GM21529 (cell line): ENCODE data around the gene KCNH8.
"Not testable (repeated sequence)": the region's sequence is repeated elsewhere in the genome, so short reads cannot be mapped to it uniquely, and the experiment has no call there.

Experiments
- ATAC-seq: cut with Tn5 transposase; IDR thresholded peaks from one replicate; pipeline ENCODE4 v1.9.1; 2021; ENCODE audit not compliant: unreplicated experiment

Gene KCNH8

GRCh38 chr3:19147905-19148767 lies at the start of gene KCNH8:
KCNH8 (plus strand) TSS chr3:19148510; CDS start chr3:19148720, 210 bp downstream.
- no peak for ATAC-seq

GRCh38 chr3:19102654-19103290 lies 45.5 kb upstream of the KCNH8 start:
- ATAC-seq = not testable (repeated sequence)

- no peak for ATAC-seq
Measured at GRCh38 chr3:19103510-19103909, 44.8 kb upstream of the KCNH8 start.

DNA sequence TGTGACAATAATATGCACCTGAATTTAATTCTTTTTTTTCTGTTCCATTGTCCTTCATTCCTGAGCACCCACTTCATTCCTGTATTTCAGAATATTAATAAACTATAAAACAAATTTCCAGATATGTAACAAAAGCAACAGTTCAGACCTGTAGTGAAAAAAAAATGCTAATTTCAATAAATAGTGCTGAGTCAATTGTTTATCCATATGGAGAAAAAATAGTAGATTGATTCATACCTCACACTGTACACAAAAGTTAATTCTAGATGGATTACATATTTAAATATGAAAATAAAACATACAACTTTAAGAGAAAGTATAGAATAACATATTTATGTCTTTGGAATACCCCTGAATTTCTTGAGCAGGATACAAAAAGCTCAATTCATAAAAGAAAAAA lies 43.9 kb upstream of the KCNH8 start:
- ATAC-seq = no peak

DNA sequence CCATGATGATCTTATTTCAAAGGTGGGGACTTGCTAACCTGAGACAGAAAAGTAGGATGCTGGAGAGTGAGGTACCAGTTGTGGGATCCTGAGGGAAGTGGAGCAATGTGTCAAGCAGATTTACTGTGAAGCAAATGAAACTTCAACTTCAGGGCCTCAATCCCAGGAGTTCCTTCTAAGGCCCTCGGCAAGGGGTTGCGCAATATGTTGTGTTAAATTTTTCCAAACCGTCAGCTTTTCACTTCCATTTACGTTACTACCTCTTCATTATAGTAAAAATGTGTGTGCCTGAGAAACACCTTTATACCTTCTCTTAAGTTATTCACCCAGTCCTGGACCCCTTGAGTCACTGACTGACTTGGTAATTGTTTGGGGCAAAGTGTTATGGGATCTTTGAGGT lies 42.5 kb upstream of the KCNH8 start:
- ATAC-seq = no peak

DNA sequence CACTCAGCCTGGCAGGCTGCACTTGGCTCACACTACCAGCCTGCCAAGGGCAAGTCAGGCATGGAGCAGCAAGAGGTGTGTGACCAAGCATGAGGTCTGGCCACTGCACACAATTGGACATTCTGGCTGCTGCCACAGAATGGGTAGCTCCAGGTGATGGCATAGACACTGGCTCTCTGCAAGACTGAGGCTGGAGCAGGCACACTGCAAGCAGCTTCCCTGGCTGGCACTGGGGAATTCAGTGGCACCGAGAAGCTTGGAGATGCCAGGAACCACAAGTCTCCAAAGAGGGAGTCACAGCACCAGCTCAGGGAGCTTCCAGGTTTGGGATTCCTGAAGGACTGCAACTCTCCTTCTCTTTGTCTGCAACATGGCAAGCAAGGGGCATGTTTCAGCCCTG lies 42.0 kb upstream of the KCNH8 start:
- no peak for ATAC-seq

- no peak for ATAC-seq
Measured at GRCh38 chr3:19107719-19108118, 40.6 kb upstream of the KCNH8 start.

GRCh38 chr3:19110335-19110895 lies 37.9 kb upstream of the KCNH8 start:
- ATAC-seq = no peak

DNA sequence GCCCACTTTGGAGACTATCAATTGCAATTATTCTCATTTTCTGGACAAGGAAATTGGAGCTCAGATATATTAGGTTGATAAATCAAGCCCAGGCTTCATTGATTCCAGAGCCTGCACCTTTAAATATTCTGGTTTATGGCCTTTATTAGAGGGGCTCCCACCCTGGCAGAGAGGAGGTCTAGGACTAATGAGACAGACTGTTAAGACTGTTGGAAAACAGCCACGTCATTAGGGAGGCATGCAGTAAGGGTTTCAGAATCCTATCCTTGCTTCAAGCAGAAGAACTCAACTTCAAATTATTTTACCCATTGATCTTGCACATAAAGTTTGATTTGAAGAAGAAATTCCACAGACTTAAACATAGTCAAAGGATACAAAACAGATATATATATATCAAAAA lies 33.8 kb upstream of the KCNH8 start:
- ATAC-seq = no peak

DNA sequence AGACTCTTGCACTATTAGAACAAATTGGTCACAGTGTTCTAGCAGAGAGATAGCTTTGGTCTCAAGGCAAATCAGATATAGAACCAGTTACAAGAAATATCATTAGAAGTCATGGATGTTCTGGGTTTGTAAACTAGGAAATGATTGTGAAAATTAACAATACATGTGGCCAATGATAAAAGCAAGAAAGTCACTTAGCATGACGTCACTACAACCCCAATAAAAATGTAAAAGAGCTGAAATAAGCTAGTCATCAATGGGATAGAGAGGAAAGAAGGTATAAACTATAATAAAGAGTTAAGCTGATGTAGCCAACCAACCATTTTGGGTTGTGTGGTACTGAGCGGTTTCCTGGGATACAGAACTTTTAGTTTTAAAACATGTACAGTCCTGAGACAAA lies 32.1 kb upstream of the KCNH8 start:
- no peak for ATAC-seq

- no peak for ATAC-seq
Measured at GRCh38 chr3:19124752-19125151, 23.6 kb upstream of the KCNH8 start.

- no peak for ATAC-seq
Measured at GRCh38 chr3:19139863-19140262, 8.4 kb upstream of the KCNH8 start.

DNA sequence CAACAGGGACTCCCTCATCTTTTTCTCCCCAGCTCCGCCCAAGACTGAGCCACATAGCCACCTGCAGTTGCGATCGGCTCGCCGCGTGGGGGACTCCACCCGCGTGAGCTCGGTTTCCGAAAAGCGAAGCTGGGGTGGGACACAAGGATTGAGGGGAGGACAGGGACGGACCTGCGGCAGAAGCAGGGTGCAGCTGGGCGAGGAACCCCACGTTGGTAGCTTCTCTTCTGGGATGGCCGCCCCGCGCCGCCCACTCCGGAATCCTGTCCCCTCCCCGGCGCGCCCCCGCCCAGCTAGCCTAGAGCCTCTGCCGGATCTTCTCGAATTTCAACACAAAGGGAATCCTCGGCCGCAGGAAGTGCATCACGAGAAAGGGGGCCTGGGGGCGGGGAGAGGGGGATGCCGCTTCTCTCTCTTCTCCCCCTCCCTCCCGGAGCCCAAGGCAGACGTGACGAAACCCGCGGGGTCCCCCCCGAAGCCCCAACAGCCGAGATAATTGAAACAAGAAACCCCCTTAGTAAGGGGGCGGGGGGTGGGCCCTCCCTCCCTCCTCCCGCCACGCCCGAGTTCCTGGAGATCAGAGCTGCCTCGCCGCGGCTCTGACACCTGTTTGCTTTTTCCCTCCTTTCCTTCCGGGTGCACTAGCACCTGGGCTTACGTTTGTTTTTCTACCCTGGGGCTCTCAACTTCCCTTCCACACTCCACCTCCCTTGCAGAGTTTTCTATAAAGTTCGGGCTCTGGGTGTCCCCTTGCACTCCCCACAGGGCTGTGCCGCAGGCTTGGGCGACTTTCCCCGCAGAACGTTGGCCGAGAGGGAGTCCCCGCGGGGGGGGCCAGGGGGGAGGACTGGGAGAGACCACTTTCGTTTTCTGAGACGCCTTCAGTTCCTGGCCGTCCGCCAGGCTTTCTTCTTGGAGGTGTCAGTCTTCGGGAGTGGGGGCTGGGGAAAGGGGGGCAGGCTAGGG lies 1.3 kb upstream of the KCNH8 start:
- peak; percentile 69 for ATAC-seq

- no peak for ATAC-seq
Measured at GRCh38 chr3:19148768-19149091, 420 bp downstream of the KCNH8 start.

DNA sequence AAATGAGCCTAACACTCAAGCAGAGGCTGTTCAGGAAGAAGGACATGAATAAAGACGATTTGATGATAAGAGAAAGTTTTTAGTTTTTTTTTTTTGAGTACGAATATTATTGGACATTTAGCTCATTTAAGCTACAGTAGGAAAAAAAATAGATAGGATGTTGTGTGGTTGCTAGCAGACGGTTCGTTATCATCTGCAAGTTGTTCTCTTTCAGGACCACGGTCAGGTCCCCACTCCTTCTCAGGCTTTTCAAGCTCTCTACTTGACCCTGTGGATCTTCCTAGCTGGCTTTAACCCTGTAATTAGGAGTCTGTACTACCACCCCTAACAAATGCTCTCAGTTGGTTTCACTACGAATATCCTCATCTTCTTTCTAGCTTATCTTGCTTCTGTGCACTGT lies 1.1 kb downstream of the KCNH8 start:
- no peak for ATAC-seq

DNA sequence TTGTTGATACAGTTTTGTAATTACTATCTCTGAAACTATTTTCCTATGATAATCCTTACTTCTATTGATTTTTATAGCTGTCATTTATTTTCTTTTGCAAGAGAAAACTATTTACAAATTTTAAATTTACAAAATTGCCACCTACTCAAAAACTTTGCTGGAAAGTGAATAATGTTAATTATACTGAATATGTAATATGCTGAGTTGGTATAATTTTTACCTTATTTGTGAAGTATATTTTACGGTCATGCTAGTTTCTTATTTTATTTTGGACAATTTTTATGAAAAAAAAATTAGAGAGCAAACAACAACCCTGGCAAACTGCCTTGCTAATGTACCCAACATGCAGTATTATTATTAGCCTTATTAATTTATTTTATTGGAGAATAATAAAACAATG lies 2.9 kb downstream of the KCNH8 start:
- no peak for ATAC-seq

DNA sequence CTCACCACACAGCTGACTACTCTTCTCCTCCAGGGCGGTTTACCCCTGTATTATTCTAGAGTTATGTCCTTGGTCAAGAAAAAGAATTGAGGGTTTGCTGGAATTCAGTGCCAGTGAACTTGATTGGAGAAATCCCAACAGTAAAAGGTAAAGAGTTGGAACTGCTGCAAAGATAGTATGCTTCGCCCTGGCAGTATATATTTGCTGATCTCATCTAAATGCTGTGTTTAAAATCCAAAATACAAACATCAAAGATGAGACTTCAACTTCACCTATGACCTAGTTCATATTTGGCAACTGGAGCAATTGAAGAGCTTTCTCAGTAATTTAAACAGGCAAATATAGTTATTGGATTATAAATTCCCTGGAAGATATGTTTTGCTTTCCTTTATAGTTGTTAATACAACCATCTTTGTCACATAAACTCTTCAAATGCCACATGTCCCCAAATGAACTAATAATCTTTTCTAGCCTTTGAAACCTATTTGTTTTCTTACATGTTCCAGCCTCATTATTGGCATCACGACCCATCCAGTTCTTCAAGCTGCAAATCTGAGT lies 6.5 kb downstream of the KCNH8 start:
- ATAC-seq = no peak

DNA sequence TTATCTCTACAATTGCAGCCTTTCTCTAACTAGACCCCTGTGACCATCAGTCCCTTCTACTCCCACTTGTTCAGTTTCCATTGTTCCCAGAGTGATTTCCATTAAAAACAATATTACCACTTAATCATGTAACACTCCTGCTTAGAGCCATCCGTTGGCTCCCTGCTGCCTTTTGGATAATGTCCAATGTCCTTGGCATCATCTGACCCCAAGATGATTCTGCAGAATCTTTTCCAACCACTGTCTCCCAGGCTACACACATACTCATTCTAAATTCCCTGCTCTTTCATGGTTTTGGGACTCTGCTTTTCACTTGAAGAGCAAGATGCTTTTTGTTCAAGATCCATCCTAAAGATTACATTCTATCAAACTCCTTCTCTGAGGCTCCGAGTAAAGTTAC lies 7.1 kb downstream of the KCNH8 start:
- no peak for ATAC-seq

- no peak for ATAC-seq
Measured at GRCh38 chr3:19159966-19160635, 11.8 kb downstream of the KCNH8 start.

DNA sequence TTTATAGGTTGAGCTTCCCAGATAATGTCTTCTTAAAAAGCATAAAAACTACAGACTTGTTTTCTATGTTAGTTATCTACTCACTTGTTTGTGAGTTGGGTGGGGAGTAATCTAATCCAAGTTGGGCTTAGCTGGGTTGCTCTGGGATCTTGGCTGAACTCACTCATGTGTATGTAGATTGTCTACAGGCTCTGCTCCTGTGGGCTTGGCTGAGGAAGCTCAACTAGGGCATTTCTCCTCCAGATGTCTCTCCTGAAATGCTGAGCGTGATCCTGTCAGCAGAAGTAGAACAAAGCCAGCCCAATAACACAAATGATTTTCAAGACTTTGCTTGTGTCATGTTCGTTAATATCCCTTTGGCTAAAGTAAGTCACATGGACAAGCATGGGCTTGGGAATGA lies 17.3 kb downstream of the KCNH8 start:
- no peak for ATAC-seq
